ENCODE results near the gene DNAH2.

The DNAH2 gene

DNA sequence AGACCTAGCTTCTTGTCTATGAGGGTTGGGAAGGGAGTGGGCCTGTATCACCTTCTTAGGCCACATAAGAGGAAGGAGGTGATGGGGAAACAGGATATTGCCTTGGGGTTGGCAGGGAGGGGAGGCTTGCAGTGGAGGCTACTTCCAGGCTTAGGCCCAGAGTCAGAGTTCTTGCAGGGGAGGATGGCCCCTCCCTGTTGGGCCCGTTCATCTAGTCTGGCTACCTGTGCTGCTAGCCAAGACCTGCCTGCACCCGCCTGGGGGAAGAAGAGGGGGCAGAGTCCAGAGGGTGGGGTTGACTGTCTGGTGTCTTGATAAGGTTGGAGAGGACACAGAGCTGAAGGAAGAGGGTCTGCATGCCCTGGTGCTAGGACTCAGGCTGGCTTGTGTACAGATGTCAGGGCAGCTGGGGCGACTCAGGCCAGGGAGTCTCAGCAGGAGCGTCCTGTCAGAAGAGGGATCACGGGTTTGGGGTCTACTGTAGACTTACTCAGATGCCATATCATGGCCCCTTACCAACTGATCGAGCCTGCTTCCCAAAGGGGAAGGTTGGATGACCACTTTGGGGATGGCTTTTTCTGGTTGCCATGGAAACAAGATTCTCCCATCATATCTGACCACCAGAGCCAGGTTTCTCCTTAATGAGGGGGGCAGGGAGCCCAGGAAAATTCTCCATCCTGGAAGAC lies 121.8 kb downstream of the DNAH2 start:
- peak; percentile 20 for DNase-seq (ENCODE audit: low spot score)

- DNase-seq (ENCODE audit: low spot score) = peak; percentile 76
Observed at GRCh38 chr17:7839876-7840261, 122.3 kb downstream of the DNAH2 start.

DNA sequence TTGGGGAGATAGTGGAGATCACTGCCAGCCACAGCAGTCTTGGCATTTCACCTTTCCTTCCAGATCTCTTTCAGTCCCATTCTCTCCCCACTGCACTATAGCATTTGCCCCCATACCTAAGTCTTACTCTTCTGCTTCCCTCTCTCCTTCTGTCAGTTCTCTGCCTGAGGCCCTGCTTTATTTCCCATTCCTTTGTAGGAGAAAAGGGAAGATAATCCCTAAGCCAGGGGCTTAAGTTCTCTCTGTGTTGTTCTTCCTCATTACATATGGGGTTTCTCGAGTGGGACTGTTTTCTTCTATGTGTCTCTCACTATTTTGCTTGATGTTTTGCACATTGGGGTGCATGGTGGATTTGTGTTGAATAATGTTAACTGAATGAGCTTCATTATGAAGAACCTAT lies 122.9 kb downstream of the DNAH2 start:
- no peak for DNase-seq (ENCODE audit: low spot score)

- no peak for DNase-seq (ENCODE audit: low spot score)
Observed at GRCh38 chr17:7840875-7841274, 123.3 kb downstream of the DNAH2 start.

DNA sequence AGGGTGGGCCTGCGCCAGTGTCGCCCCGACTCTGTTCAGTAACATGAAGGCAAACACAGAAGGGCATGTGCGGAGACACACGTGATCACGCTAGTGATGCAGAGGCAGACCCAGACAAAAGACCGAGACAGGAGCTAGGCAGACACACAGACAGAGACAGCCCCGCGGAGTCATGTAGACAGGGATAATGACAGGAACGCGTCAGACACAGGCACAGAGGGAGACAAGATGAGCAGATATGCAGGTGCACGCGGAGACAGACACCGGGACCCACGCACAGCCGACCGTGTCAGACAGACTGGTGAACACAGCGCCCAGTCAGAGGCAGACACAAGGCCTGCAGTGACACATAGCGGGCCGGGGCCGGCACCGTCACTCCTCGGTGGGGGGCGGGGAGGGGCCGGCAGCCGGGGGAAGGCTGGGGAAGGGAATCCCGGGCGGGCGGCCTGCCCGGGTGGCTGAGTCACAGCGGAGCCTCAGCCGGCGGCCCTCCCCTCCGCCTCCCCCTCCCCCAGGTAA lies 123.9 kb downstream of the DNAH2 start:
- peak; percentile 81 for DNase-seq (ENCODE audit: low spot score)

DNA sequence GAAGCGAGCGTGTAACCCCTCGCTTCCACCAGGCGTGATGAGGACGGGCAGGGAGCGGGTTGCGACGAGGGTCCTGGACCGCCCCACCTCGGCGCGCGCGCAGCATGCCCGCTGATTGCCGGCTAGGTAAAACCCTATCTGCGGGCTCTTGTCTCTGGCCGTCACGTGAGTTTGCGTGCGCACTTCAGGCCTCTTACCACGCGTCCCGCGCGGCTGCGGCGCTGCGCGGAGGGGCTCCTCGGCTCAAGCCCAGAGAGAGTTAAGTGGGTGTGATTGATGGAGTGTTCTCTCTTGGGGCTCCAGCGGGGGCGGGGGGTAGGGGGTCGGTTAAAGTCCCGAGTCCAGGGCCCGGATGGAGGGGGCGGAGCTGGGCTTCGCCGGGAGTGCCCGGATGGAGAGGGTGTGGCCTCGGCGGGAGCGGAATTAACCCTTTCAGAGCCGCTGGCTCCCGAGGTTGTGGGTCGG lies 124.4 kb downstream of the DNAH2 start:
- DNase-seq (ENCODE audit: low spot score) = peak; percentile 86

DNA sequence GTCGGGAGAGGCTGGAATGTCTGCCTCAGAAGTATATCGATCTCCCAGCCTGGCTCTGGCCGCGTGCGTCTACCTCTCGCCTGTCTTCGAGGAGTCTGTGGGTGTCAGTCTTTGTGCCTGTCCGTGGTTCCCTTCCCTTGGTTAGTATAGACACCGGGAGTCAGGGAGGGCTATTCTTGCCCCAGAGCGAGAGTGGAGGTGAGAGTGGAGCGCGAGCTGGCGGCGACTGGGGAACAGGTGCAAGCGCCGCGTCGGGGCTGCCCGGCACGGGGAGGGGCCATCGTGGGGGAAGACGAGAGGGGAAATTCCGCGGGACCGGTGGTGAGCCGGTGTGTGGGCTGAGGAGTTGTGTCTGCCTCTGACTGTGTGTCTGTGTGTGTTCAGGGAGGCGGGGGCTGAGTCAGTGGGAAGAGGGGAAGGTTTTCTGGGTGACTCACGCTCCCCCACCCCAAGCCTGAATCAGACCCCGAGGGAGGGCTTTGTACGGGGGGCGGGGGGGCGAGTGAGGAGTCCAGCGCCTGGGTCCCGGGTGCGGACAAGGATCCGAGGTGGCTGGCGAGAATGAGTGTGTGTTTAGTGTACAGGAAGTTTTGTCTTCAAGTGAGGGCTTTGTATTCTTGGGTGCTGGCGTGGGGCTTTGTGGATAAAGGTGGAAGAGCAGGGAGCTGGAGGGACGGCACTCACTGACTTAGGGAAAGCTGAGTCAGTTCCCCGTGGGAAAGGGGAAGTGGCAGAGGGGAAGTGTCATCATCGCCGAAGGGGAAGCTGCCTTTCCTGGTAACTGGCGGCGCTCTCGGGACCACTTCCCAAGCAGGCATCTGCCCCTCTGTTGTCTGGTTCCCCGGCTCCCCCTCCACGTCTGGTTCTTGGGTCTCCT lies 125.1 kb downstream of the DNAH2 start:
- peak; percentile 86 for DNase-seq (ENCODE audit: low spot score)

DNA sequence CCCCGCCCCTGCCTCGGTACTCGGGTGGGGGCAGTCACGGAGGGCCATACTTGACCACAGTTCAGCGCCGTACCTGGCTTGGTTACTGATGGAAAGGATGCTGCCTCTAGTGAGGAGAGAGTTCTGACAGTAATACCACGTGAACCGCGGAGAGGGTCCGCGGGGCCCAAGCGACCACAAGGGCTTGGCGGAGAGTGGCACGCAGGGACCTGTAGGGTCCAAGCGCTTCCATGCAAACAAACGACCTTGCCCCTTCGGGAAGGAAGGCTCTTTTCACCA lies 125.7 kb downstream of the DNAH2 start:
- DNase-seq (ENCODE audit: low spot score) = peak; percentile 42

DNA sequence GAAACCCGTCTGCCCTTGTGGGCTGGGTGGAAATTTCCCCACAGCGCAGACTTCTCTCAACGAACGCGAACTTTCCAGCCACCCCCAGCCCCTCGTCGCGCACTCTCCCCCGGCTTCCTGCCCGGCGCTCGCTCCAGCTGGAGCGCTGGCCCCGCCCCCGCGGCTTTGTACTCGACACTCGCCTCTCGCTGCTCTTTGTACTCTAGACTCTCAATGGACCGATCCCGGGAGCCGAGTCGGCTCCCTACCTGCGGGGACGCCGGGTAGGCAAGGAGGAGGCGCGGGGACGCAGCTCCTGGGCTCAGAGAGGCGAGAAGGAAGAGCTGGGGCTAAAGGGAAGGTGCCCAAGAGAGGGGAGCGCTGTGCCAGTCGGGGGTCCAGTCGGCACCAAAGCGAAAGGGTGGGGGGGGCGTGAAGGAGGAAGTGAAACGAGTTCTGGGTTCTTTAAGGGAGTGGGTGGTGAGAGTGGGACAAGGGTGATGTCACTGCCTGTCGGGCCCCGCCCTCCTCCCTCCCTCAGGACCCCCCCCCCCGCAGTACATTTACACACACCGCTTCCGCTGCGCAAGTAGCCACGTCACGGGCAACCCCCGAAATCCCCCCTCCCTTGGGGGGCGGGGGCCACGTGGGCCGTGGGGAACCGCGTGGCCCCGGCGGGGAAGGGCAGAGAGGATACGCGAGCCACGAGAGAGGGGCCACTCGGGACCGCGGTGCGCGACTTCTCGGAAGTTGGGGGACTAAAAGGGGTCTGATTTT lies 126.2 kb downstream of the DNAH2 start:
- DNase-seq (ENCODE audit: low spot score) = peak; percentile 90

GRCh38 chr17:7844292-7845154 lies 127.0 kb downstream of the DNAH2 start:
- DNase-seq (ENCODE audit: low spot score) = peak; percentile 95

DNA sequence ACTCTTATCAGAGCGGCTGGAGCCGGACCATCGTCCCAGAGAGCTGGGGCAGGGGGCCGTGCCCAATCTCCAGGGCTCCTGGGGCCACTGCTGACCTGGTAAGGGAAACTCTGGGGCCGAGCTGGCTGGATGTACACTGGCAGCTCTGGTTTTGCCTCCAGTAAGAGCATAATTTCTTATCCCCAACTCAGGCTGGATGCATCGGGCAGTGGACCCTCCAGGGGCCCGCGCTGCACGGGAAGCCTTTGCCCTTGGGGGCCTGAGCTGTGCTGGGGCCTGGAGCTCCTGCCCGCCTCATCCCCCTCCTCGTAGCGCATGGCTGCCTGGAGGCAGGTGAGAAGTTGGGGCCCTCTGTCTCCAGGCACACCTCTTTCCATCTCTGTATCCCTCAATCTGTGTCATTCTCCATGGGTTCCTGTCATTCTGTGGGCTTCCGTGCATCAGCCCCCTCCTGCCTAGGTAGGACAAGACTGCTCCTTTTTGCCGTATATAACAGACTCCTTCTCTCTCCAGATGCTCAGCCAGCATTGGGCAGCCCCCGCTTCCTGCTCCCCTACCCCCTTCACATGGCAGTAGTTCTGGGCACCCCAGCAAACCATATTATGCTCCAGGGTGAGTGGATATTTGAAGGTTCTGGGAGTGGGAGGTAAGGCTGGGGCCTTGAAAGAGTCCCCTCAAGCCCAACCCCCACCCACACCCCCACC lies 128.0 kb downstream of the DNAH2 start:
- no peak for DNase-seq (ENCODE audit: low spot score)

- DNase-seq (ENCODE audit: low spot score) = no peak
Observed at GRCh38 chr17:7846063-7846735, 128.7 kb downstream of the DNAH2 start.

DNA sequence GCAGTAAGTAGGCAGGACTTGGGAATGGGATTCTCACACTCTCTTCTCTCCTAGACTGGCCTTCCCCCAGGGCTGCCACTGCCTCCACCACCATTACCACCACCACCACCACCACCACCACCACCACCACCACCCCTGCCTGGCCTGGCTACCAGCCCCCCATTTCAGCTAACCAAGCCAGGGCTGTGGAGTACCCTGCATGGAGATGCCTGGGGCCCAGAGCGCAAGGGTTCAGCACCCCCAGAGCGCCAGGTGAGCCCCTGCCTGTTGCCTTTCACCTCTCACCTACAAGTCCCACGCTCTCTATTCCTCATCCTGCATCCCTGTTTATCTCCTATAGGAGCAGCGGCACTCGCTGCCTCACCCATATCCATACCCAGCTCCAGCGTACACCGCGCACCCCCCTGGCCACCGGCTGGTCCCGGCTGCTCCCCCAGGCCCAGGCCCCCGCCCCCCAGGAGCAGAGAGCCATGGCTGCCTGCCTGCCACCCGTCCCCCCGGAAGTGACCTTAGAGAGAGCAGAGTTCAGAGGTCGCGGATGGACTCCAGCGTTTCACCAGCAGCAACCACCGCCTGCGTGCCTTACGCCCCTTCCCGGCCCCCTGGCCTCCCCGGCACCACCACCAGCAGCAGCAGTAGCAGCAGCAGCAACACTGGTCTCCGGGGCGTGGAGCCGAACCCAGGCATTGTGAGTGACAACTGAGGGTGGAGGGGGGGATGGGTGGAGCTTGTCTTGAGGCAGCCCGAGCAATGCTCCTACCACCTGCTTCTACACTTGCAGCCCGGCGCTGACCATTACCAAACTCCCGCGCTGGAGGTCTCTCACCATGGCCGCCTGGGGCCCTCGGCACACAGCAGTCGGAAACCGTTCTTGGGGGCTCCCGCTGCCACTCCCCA lies 129.5 kb downstream of the DNAH2 start:
- no peak for DNase-seq (ENCODE audit: low spot score)

DNA sequence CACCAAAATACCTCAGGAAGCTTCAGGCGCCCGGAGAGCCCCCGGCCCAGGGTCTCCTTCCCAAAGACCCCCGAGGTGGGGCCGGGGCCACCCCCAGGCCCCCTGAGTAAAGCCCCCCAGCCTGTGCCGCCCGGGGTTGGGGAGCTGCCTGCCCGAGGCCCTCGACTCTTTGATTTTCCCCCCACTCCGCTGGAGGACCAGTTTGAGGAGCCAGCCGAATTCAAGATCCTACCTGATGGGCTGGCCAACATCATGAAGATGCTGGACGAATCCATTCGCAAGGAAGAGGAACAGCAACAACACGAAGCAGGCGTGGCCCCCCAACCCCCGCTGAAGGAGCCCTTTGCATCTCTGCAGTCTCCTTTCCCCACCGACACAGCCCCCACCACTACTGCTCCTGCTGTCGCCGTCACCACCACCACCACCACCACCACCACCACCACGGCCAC lies 130.6 kb downstream of the DNAH2 start:
- DNase-seq (ENCODE audit: low spot score) = no peak

DNA sequence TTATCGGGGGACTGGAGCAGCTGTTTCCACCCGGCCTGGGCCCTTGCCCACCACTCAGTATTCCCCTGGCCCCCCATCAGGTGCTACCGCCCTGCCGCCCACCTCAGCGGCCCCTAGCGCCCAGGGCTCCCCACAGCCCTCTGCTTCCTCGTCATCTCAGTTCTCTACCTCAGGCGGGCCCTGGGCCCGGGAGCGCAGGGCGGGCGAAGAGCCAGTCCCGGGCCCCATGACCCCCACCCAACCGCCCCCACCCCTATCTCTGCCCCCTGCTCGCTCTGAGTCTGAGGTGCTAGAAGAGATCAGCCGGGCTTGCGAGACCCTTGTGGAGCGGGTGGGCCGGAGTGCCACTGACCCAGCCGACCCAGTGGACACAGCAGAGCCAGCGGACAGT lies 131.2 kb downstream of the DNAH2 start:
- DNase-seq (ENCODE audit: low spot score) = no peak

DNA sequence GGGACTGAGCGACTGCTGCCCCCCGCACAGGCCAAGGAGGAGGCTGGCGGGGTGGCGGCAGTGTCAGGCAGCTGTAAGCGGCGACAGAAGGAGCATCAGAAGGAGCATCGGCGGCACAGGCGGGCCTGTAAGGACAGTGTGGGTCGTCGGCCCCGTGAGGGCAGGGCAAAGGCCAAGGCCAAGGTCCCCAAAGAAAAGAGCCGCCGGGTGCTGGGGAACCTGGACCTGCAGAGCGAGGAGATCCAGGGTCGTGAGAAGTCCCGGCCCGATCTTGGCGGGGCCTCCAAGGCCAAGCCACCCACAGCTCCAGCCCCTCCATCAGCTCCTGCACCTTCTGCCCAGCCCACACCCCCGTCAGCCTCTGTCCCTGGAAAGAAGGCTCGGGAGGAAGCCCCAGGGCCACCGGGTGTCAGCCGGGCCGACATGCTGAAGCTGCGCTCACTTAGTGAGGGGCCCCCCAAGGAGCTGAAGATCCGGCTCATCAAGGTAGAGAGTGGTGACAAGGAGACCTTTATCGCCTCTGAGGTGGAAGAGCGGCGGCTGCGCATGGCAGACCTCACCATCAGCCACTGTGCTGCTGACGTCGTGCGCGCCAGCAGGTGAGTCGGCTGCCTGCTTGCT lies 131.7 kb downstream of the DNAH2 start:
- DNase-seq (ENCODE audit: low spot score) = no peak

GRCh38 chr17:7849751-7850504 lies 132.4 kb downstream of the DNAH2 start:
- no peak for DNase-seq (ENCODE audit: low spot score)

Data from SW480 (cell line).